Prostate gland (tissue), 2 donors: ENCODE data around the gene TSNAX.

ENCODE experiments used
- CTCF ChIP-seq, 4 experiments: fragments of 200-600 bp in 2 of 4; fragments of 450-650 bp in 2 of 4; sonication (generic) in 2 of 4; IDR thresholded peaks; 1 replicate in 3 of 4; 2 replicates in 1 of 4; pipeline ENCODE4 v1.5.1; 2016 to 2019; ENCODE audit warnings: antibody characterized with exemption in 4 of 4, mild to moderate bottlenecking in 2 of 4, moderate library complexity in 2 of 4
- POLR2A ChIP-seq: fragments of 450-650 bp; IDR thresholded peaks from one replicate; pipeline ENCODE4 v1.6.1; 2016; ENCODE audit warnings: antibody characterized with exemption, mild to moderate bottlenecking

- TF ChIP-seq CTCF (IDR thresholded peaks at IDR 0.05) = no peak
- no peak for TF ChIP-seq POLR2A
These were observed 4.8 kb downstream of the TSNAX start for GRCh38 chr1:231533240-231533639.
